Measurements from ENCODE around the gene SERGEF. TPM values are rescaled to one million over a fixed set of nuclear protein-coding genes. Genes with fewer than 3 reads are reported as not detected.

SERGEF gene
- polyA plus RNA-seq, 3 donors = 14.3 to 33.7 (median 33.3) TPM

- no peaks in the 10 kb centered on the region for H3K27me3 ChIP-seq (ENCODE audit: control insufficient read depth in 2 of 2, insufficient read depth in 2 of 2, low read length in 2 of 2)
- peak overlapping the region in 1 of 7 donors; percentile 3 for H3K27ac Mint-ChIP-seq
- no peak overlapping the region for H3K4me2 ChIP-seq (replicated peaks; ENCODE audit: extremely low read depth, low read length, poor library complexity, severe bottlenecking)
- no peak for TF ChIP-seq CTCF (IDR thresholded peaks at IDR 0.05)
- H2AFZ ChIP-seq (ENCODE audit: insufficient read depth, low read depth, low read length, poor library complexity, severe bottlenecking) = no peak overlapping the region
- DNase-seq = no peak
- H3K27ac ChIP-seq (ENCODE audit: low read depth in 1 of 2, low read length in 2 of 2) = no peak overlapping the region
- H3K4me1 ChIP-seq (ENCODE audit: control insufficient read depth in 1 of 2, insufficient read depth in 2 of 2, low read length in 2 of 2) = no peaks in the 10 kb centered on the region
- WGBS (ENCODE audit: insufficient coverage) = 100% methylated on average over 2 of the region's 2 CpGs
- peaks cover 0 to 5% (median 1%) of the 10 kb centered on the region in 7 donors for H3K9me3 Mint-ChIP-seq
- H3K36me3 ChIP-seq (replicated peaks in 1 of 2; ENCODE audit: control insufficient read depth in 1 of 2, insufficient read depth in 2 of 2, low read length in 2 of 2) = no peaks in the 10 kb centered on the region
- H3K4me1 Mint-ChIP-seq = no peaks in the 10 kb centered on the region
- H3K27me3 Mint-ChIP-seq (ENCODE audit: low read depth in 3 of 3) = peaks cover 0 to 2% (median 0%) of the 10 kb centered on the region in 3 donors
- no peak overlapping the region for H3K4me3 Mint-ChIP-seq
- H3K9ac ChIP-seq (ENCODE audit: insufficient read depth, low read length, poor library complexity, severe bottlenecking) = no peak overlapping the region
- no peaks in the 10 kb centered on the region for H3K9me3 ChIP-seq (replicated peaks in 1 of 2; ENCODE audit: control insufficient read depth in 1 of 2, insufficient read depth in 1 of 2, low read length in 2 of 2)
- no peak overlapping the region for H3K4me3 ChIP-seq (replicated peaks in 1 of 3; ENCODE audit: low read depth in 2 of 3, low read length in 3 of 3)
- no peaks in the 10 kb centered on the region for H4K20me1 ChIP-seq (ENCODE audit: insufficient read depth, low read length)
- H3K36me3 Mint-ChIP-seq = peaks cover 0 to 1% of the 10 kb centered on the region in 2 donors
- intact Hi-C loops (cut with micrococcal nuclease) = no loop called here
- no peaks in the 10 kb centered on the region for H3K79me2 ChIP-seq (ENCODE audit: insufficient read depth, low read length)
Measured at GRCh38 chr11:17812091-17812864, 200.6 kb downstream of the SERGEF start.

- no peak for DNase-seq
- H3K27me3 ChIP-seq (ENCODE audit: control insufficient read depth in 2 of 2, insufficient read depth in 2 of 2, low read length in 2 of 2) = no peaks in the 10 kb centered on the region
- peaks cover 0 to 2% (median 0%) of the 10 kb centered on the region in 3 donors for H3K27me3 Mint-ChIP-seq (ENCODE audit: low read depth in 3 of 3)
- no peak overlapping the region for H3K4me3 ChIP-seq (replicated peaks in 1 of 3; ENCODE audit: low read depth in 2 of 3, low read length in 3 of 3)
- no peak overlapping the region for H3K4me3 Mint-ChIP-seq
- no peak overlapping the region for H2AFZ ChIP-seq (ENCODE audit: insufficient read depth, low read depth, low read length, poor library complexity, severe bottlenecking)
- H4K20me1 ChIP-seq (ENCODE audit: insufficient read depth, low read length) = no peaks in the 10 kb centered on the region
- no peaks in the 10 kb centered on the region for H3K4me1 ChIP-seq (ENCODE audit: control insufficient read depth in 1 of 2, insufficient read depth in 2 of 2, low read length in 2 of 2)
- no peaks in the 10 kb centered on the region for H3K36me3 ChIP-seq (replicated peaks in 1 of 2; ENCODE audit: control insufficient read depth in 1 of 2, insufficient read depth in 2 of 2, low read length in 2 of 2)
- no peaks in the 10 kb centered on the region for H3K79me2 ChIP-seq (ENCODE audit: insufficient read depth, low read length)
- H3K27ac Mint-ChIP-seq = no peak overlapping the region
- no peaks in the 10 kb centered on the region for H3K4me1 Mint-ChIP-seq
- intact Hi-C loops (cut with micrococcal nuclease) = no loop called here
- H3K4me2 ChIP-seq (replicated peaks; ENCODE audit: extremely low read depth, low read length, poor library complexity, severe bottlenecking) = no peak overlapping the region
- H3K27ac ChIP-seq (ENCODE audit: low read depth in 1 of 2, low read length in 2 of 2) = no peak overlapping the region
- no peaks in the 10 kb centered on the region for H3K9me3 ChIP-seq (replicated peaks in 1 of 2; ENCODE audit: control insufficient read depth in 1 of 2, insufficient read depth in 1 of 2, low read length in 2 of 2)
- 100% methylated on average over 5 of the region's 7 CpGs for WGBS (ENCODE audit: insufficient coverage)
- H3K9me3 Mint-ChIP-seq = peaks cover 0 to 5% (median 1%) of the 10 kb centered on the region in 7 donors
- H3K36me3 Mint-ChIP-seq = peaks cover 0 to 1% of the 10 kb centered on the region in 2 donors
- no peak overlapping the region for H3K9ac ChIP-seq (ENCODE audit: insufficient read depth, low read length, poor library complexity, severe bottlenecking)
- no peak for TF ChIP-seq CTCF (IDR thresholded peaks at IDR 0.05)
Measured at GRCh38 chr11:17811352-17811751, 201.5 kb downstream of the SERGEF start.

Measured in CD14-positive monocyte (primary cell).